Left lung (tissue), 10 donors: ENCODE measurements around the gene AXIN1. TPM values are rescaled to one million over a fixed set of nuclear protein-coding genes. Genes with fewer than 3 reads are reported as not detected.

Source experiments
- ATAC-seq: fragments of 200-7000 bp; cut with Tn5 transposase; one replicate; pipeline ENCODE4 v1.9.1; 2020; ENCODE audit warnings: moderate library complexity
- DNase-seq, 4 donors: peaks; one replicate each; pipeline ENCODE4 v3.0.0-alpha.2; 2013 to 2020
- H3K27ac ChIP-seq, 2 donors: fragments of 200-600 bp; sonication (generic) in 1 of 2; one replicate each; pipeline versions ENCODE4 v1.5.0 to v1.8.0; 2020 to 2021
- H3K27me3 ChIP-seq, 2 donors: fragments of 200-600 bp; sonication (generic) in 1 of 2; one replicate each; pipeline versions ENCODE4 v1.5.0 to v1.8.0; 2020 to 2021
- H3K36me3 ChIP-seq, 2 donors: fragments of 200-600 bp; sonication (generic) in 1 of 2; one replicate each; pipeline versions ENCODE4 v1.5.0 to v1.8.0; 2020 to 2021
- H3K4me1 ChIP-seq, 2 donors: fragments of 200-600 bp; one replicate each; pipeline ENCODE4 v1.8.0; 2021
- H3K4me3 ChIP-seq, 2 donors: fragments of 200-600 bp; sonication (generic) in 1 of 2; one replicate each; pipeline versions ENCODE4 v1.5.0 to v1.8.0; 2020 to 2021; ENCODE audit warnings: mild to moderate bottlenecking in 1 of 2
- H3K9me3 ChIP-seq, 2 donors: fragments of 200-600 bp; sonication (generic) in 1 of 2; one replicate each; pipeline versions ENCODE4 v1.5.0 to v1.8.0; 2020 to 2021
- intact Hi-C, 2 donors: fragments of 100-400 bp; cut with DNase I; formaldehyde crosslinking; loops; one replicate each; pipeline versions ENCODE4 v1.11.2 to v1.14.2; 2022
- polyA plus RNA-seq, 6 donors: library from polyadenylated mRNA; unstranded; fragments of 120-200 nt; gene quantifications; one replicate each; pipeline ENCODE4 v1.2.1, GENCODE V29; 2013; ENCODE audit not compliant: insufficient read length in 6 of 6
- total RNA-seq, 2 donors: library from RNA; stranded (reverse); fragmentation: NEBNext Ultra II Directional; extraction: Animal tissue kit (Norgen Biotek cat#: 25700); gene quantifications; one replicate each; pipeline ENCODE4 v1.2.1, GENCODE V29; 2021
- TF ChIP-seq, protein P1 (sequence below), 2 donors: fragments of 200-600 bp; sonication (generic) in 1 of 2; IDR thresholded peaks; one replicate each; pipeline versions ENCODE4 v1.5.0 to v1.8.0; 2021; ENCODE audit warnings: antibody characterized with exemption in 2 of 2
- donor health status: DM: no; HTN: yes; CAD: no.
- donor health status: DM: no; HTN: no; CAD: no.

The AXIN1 gene
- total and polyA plus RNA-seq, 8 donors = 14.0 to 23.4 (median 18.0) TPM

DNA sequence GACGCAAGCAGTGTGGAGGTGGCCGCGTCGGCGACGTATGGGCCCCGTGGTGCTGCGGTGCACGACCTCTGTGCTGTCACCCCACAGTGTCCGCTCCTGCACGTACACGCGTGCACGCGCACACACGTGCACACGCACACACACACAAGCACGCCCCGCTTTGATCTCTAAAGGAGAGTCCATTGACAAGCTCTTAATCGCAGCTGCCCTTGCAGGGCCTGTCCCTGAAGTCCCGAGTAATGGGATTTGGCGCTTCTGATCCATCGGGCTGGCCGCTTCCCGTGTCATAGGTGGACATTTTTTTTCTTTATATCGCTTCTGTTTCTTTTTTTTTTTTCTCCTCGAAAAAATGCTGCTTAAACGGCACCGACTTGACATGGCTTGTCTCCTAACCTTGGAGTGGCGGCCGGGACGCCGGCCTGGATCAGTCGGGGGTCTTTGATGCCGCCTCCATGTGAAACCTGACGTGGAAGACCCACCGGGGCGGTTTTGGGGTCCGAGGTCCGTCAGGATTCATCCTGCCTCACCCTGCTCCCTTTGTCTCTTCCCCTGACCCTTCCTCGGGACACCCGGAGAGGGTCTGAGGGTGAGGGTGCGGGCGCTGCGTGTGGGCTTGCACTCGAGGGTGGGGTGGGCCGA lies 8.3 kb upstream of the AXIN1 start:
- TF ChIP-seq, protein P1, sequence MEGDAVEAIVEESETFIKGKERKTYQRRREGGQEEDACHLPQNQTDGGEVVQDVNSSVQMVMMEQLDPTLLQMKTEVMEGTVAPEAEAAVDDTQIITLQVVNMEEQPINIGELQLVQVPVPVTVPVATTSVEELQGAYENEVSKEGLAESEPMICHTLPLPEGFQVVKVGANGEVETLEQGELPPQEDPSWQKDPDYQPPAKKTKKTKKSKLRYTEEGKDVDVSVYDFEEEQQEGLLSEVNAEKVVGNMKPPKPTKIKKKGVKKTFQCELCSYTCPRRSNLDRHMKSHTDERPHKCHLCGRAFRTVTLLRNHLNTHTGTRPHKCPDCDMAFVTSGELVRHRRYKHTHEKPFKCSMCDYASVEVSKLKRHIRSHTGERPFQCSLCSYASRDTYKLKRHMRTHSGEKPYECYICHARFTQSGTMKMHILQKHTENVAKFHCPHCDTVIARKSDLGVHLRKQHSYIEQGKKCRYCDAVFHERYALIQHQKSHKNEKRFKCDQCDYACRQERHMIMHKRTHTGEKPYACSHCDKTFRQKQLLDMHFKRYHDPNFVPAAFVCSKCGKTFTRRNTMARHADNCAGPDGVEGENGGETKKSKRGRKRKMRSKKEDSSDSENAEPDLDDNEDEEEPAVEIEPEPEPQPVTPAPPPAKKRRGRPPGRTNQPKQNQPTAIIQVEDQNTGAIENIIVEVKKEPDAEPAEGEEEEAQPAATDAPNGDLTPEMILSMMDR (IDR thresholded peaks at IDR 0.05) = no peak
- Histone ChIP-seq H3K27ac (no peak overlapping the region), H3K27me3 (peaks cover 0 to 23% of the 10 kb centered on the region in 2 donors), H3K9me3 (no peaks in the 10 kb centered on the region), H3K4me1 (peaks cover 0 to 7% of the 10 kb centered on the region in 2 donors), H3K4me3 (no peak overlapping the region), H3K36me3 (peaks cover 0 to under 1% of the 10 kb centered on the region in 2 donors)
- ATAC-seq (no peak), DNase-seq (peak in 1 of 4 donors; percentile 71)
- intact Hi-C loops = no loop called here

DNA sequence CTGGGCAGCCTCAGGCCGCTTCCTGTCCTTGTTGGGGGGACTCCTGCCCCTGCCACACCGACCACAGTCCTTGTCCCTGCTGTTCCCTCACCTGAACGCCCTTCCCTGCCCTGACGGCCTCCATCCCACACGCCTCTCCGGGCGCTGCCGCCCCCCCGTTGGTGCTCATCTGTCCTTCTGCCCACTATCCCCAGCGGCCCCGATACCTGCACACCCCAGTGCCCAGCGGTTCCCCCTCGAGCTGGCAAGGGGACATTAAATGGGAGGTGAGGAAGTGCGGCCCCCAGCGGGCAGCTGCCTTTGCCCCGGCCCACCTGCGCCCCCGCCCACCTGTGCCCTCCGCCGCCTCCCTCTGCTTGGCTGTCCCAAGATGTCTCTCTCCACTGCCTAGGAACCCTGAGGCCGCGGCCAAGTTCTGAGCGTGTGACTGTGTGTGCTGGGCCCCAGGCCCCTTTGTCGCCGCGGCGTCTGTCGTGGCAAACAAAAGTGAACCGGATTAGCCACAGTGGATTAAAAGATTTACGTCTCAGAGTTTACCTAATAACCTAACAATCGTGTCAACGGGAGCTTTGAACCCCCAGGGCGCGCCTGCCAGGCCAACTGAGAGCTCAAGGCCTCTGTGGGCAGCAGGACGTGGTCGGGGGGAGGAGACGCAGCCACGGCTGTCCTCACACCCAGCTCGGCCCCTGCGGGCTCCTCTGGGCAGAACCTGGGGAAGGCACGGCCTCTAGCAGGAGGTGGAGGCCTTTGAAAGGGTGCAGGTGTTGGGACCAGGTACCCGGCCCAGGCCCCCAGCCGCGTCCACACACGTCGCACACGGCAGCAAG lies 7.6 kb upstream of the AXIN1 start:
- TF ChIP-seq, protein P1 (IDR thresholded peaks at IDR 0.05) = no peak
- intact Hi-C loops = loop anchor here in 1 of 2 donors (10.0 kb wide), 1 partner anchor 145 kb away; no protein-coding TSS in a partner anchor
- no peak overlapping the region for H3K4me3 ChIP-seq

DNA sequence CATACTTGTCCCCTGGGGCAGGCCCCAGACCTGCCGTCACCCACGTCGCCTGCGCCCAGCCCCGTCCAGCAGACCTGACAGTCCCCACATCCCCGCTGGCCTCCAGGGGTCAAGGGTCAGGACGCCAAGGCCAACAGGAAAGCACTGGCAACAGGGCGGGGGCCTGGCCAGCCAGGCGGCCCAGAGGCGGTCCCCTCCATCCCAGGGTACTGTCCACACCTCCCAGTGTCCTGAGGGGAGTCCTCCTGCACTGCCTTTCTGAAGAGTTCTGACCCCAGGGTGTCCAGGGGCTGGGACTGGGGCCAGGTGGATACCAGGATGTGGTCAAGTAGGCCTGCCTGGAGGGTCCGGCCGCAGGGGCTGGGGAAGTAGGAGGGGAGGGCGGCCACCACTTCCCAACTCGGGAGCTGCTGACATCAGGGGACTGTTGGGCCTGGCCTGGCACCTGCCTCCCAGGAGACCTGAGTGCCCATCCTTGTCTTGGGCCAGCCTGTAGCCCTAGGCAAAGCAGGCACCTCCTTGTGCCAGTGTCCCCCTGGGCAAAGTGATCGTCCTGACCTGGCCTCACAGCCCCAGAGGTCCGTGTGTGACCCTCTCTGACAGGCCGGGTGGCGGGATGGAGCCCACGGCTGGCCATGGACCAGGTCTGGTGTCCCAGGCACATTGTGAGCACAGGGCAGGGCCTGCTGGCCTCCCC lies 6.7 kb upstream of the AXIN1 start:
- Histone ChIP-seq H3K4me1 (peaks cover 0 to 7% of the 10 kb centered on the region in 2 donors), H3K27me3 (peaks cover 0 to 14% of the 10 kb centered on the region in 2 donors), H3K9me3 (no peaks in the 10 kb centered on the region), H3K27ac (no peak overlapping the region), H3K36me3 (no peaks in the 10 kb centered on the region), H3K4me3 (no peak overlapping the region)
- intact Hi-C loops = loop anchor here in 1 of 2 donors (10.0 kb wide), 1 partner anchor 144 kb away; no protein-coding TSS in a partner anchor
- TF ChIP-seq, protein P1 (IDR thresholded peaks at IDR 0.05) = no peak
- ATAC-seq (no peak), DNase-seq (peak in 1 of 4 donors; percentile 79)

More for the DNA sequence above, 7.6 kb upstream of the AXIN1 start:
- no peak overlapping the region for H3K27ac ChIP-seq
- no peaks in the 10 kb centered on the region for H3K36me3 ChIP-seq
- DNase-seq = peak in 1 of 4 donors; percentile 73
- peaks cover 0 to 23% of the 10 kb centered on the region in 2 donors for H3K27me3 ChIP-seq
- peaks cover 0 to 7% of the 10 kb centered on the region in 2 donors for H3K4me1 ChIP-seq
- no peak for ATAC-seq
- no peaks in the 10 kb centered on the region for H3K9me3 ChIP-seq

DNA sequence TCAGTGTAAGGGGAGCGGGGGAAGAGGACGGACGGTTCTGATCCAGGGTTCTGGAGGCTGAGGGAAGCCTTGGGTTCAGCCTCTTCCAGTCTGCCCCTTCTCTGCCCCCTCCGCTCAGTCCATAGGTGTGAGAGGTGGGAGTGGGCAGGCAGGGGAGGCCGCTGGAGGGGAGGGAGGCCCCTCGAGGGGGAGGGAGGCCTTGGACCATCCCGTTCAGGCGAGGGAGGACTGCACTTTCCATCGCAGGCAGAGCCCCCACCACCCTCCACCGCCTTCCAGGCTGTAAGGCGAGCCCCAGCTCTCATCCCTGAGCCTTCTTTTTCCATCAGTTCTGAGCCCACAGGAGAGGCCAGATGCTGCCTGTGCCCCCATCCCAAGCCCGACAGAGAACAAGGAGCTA lies 4.2 kb upstream of the AXIN1 start:
- Histone ChIP-seq H3K36me3 (no peaks in the 10 kb centered on the region), H3K4me1 (peaks cover 0 to 9% of the 10 kb centered on the region in 2 donors), H3K4me3 (no peak overlapping the region), H3K9me3 (no peaks in the 10 kb centered on the region), H3K27me3 (no peaks in the 10 kb centered on the region), H3K27ac (no peak overlapping the region)
- DNase-seq (peak in 1 of 4 donors; percentile 57), ATAC-seq (no peak)
- intact Hi-C loops = loop anchor here in 1 of 2 donors (10.0 kb wide), 1 partner anchor 142 kb away; no protein-coding TSS in a partner anchor
- TF ChIP-seq, protein P1 (IDR thresholded peaks at IDR 0.05) = no peak
